Smooth muscle cell (in vitro differentiated cells): ENCODE results near the gene SYNDIG1. TPM values are rescaled to one million over a fixed set of nuclear protein-coding genes. Genes with fewer than 3 reads are reported as not detected.

Experiments used
- DNase-seq: peaks from one replicate; lab custom pipeline; 2025; ENCODE audit not compliant: unreplicated experiment; lab: John Stamatoyannopoulos, UW
- H2AFZ ChIP-seq: fragments of 200-600 bp; sonication (generic); 2 replicates; pipeline ENCODE4 v1.6.0; 2016; ENCODE audit warnings: antibody characterized with exemption, low read depth, mild to moderate bottlenecking
- H3F3A ChIP-seq: fragments of 200-600 bp; sonication (generic); 2 replicates; pipeline ENCODE4 v1.6.0; 2017; ENCODE audit warnings: antibody characterized with exemption, low read depth
- H3K27ac ChIP-seq: fragments of 200-600 bp; sonication (generic); 2 replicates; pipeline ENCODE4 v1.5.1; 2016; ENCODE audit warnings: low read depth, mild to moderate bottlenecking
- H3K27me3 ChIP-seq: fragments of 200-600 bp; sonication (generic); 2 replicates; pipeline ENCODE4 v1.6.1; 2016; ENCODE audit warnings: low read depth, mild to moderate bottlenecking
- H3K36me3 ChIP-seq: fragments of 200-600 bp; sonication (generic); 2 replicates; pipeline ENCODE4 v1.5.1; 2016; ENCODE audit warnings: low read depth
- H3K4me1 ChIP-seq: fragments of 200-600 bp; sonication (generic); 2 replicates; pipeline ENCODE4 v1.5.1; 2016; ENCODE audit warnings: low read depth
- H3K4me2 ChIP-seq: fragments of 200-600 bp; sonication (generic); 2 replicates; pipeline ENCODE4 v1.6.0; 2016; ENCODE audit warnings: mild to moderate bottlenecking
- H3K4me3 ChIP-seq: fragments of 200-600 bp; sonication (generic); 2 replicates; pipeline ENCODE4 v1.5.1; 2016; ENCODE audit warnings: mild to moderate bottlenecking
- H3K79me2 ChIP-seq: fragments of 200-600 bp; sonication (generic); 2 replicates; pipeline ENCODE4 v1.6.0; 2016; ENCODE audit warnings: low read depth, mild to moderate bottlenecking
- H3K9ac ChIP-seq: fragments of 200-600 bp; sonication (generic); 2 replicates; pipeline ENCODE4 v1.6.0; 2016; ENCODE audit warnings: low read depth
- H3K9me3 ChIP-seq: fragments of 200-600 bp; sonication (generic); replicated peaks from 2 replicates; pipeline ENCODE4 v1.5.1; 2016; ENCODE audit warnings: low read depth
- H4K20me1 ChIP-seq: fragments of 200-600 bp; sonication (generic); 2 replicates; pipeline ENCODE4 v1.6.0; 2016; ENCODE audit warnings: low read depth
- CTCF ChIP-seq: fragments of 200-600 bp; sonication (generic); IDR thresholded peaks from 2 replicates; pipeline ENCODE4 v1.5.1; 2017; ENCODE audit warnings: borderline replicate concordance, mild to moderate bottlenecking, antibody characterized with exemption; ENCODE audit not compliant: insufficient read depth, poor library complexity, severe bottlenecking
- WGBS: methylation state at CpG from one replicate; pipeline ENCODE4 v1.1.7; 2016; ENCODE audit warnings: low lambda C conversion rate; 5-methylcytosine and 5-hydroxymethylcytosine counted together
- polyA plus RNA-seq: library from polyadenylated mRNA; unstranded; fragments of >200 nt; fragmentation: Nextera tagmentation; extraction: Ambion mirVana; gene quantifications from 2 replicates; pipeline ENCODE4 v1.2.1, GENCODE V29; 2016
- total RNA-seq: library from RNA; depleted of rRNA; stranded (reverse); fragments of >200 nt; gene quantifications from 2 replicates; pipeline ENCODE4 v1.2.3, GENCODE V29; 2014

Gene SYNDIG1
- total and polyA plus RNA-seq, 2 experiments from 2014 or later = 1.8 to 2.2 TPM

GRCh38 chr20:24522452-24523330 is 53.3 kb downstream of the SYNDIG1 start:
- no peak overlapping the region for H2AFZ ChIP-seq
- no peak for DNase-seq
- H3K4me1 ChIP-seq = no peaks in the 10 kb centered on the region
- H3K36me3 ChIP-seq = no peaks in the 10 kb centered on the region
- H3K27ac ChIP-seq = no peak overlapping the region
- H3K4me2 ChIP-seq = no peak overlapping the region
- no peaks in the 10 kb centered on the region for H4K20me1 ChIP-seq
- H3K27me3 ChIP-seq = no peaks in the 10 kb centered on the region
- WGBS = 94% methylated on average over 5 of the region's 5 CpGs
- no peaks in the 10 kb centered on the region for H3K79me2 ChIP-seq
- no peak for TF ChIP-seq CTCF
- no peak overlapping the region for H3K4me3 ChIP-seq
- no peaks in the 10 kb centered on the region for H3F3A ChIP-seq
- no peaks in the 10 kb centered on the region for H3K9me3 ChIP-seq
- no peak overlapping the region for H3K9ac ChIP-seq

GRCh38 chr20:24523661-24524060 is 54.2 kb downstream of the SYNDIG1 start:
- Histone ChIP-seq H3K27ac (no peak overlapping the region), H3K4me1 (no peaks in the 10 kb centered on the region), H3K79me2 (no peaks in the 10 kb centered on the region), H2AFZ (no peak overlapping the region), H3K9me3 (no peaks in the 10 kb centered on the region), H4K20me1 (no peaks in the 10 kb centered on the region), H3K4me3 (no peak overlapping the region), H3K27me3 (no peaks in the 10 kb centered on the region), H3K4me2 (no peak overlapping the region), H3K36me3 (no peaks in the 10 kb centered on the region), H3K9ac (no peak overlapping the region), H3F3A (no peaks in the 10 kb centered on the region)
- no peak for TF ChIP-seq CTCF
- DNase-seq = no peak
- 95% methylated on average over 5 of the region's 5 CpGs for WGBS

GRCh38 chr20:24528583-24529368 is 59.3 kb downstream of the SYNDIG1 start:
- H3K9me3 ChIP-seq = no peaks in the 10 kb centered on the region
- H3K27ac ChIP-seq = no peak overlapping the region
- H3K4me3 ChIP-seq = no peak overlapping the region
- no peak for TF ChIP-seq CTCF
- no peak overlapping the region for H3K9ac ChIP-seq
- H2AFZ ChIP-seq = no peak overlapping the region
- H3K4me2 ChIP-seq = no peak overlapping the region
- no peaks in the 10 kb centered on the region for H4K20me1 ChIP-seq
- H3K36me3 ChIP-seq = no peaks in the 10 kb centered on the region
- 85% methylated on average over 3 of the region's 3 CpGs for WGBS
- no peaks in the 10 kb centered on the region for H3K4me1 ChIP-seq
- H3F3A ChIP-seq = no peaks in the 10 kb centered on the region
- DNase-seq = no peak
- no peaks in the 10 kb centered on the region for H3K79me2 ChIP-seq
- no peaks in the 10 kb centered on the region for H3K27me3 ChIP-seq
